Measurements from ENCODE around the gene HS6ST1. TPM values are rescaled to one million over a fixed set of nuclear protein-coding genes. Genes with fewer than 3 reads are reported as not detected.

Gene HS6ST1
- total RNA-seq, 1 donor from 2014 or later, result 26.8 TPM

- no peak for DNase-seq
Measured at GRCh38 chr2:128282246-128282975, 36.3 kb downstream of the HS6ST1 start.

GRCh38 chr2:128281852-128282245, 36.8 kb downstream of the HS6ST1 start:
- no peak for DNase-seq

- peak; percentile 58 for DNase-seq
Measured at GRCh38 chr2:128280901-128281321, 37.8 kb downstream of the HS6ST1 start.

- DNase-seq, result no peak
Measured at GRCh38 chr2:128280158-128280871, 38.4 kb downstream of the HS6ST1 start.

- no peak for DNase-seq
Measured at GRCh38 chr2:128279786-128280157, 38.9 kb downstream of the HS6ST1 start.

- DNase-seq, result no peak
Measured at GRCh38 chr2:128279009-128279408, 39.7 kb downstream of the HS6ST1 start.

- DNase-seq, result no peak
Measured at GRCh38 chr2:128277961-128278681, 40.5 kb downstream of the HS6ST1 start.

GRCh38 chr2:128276878-128277675, 41.6 kb downstream of the HS6ST1 start:
- no peak for DNase-seq

GRCh38 chr2:128275498-128276045, 43.1 kb downstream of the HS6ST1 start:
- DNase-seq, result no peak

GRCh38 chr2:128274218-128274617, 44.5 kb downstream of the HS6ST1 start:
- DNase-seq, result no peak

- DNase-seq, result no peak
Measured at GRCh38 chr2:128273469-128274081, 45.1 kb downstream of the HS6ST1 start.

- DNase-seq, result no peak
Measured at GRCh38 chr2:128272601-128273468, 45.8 kb downstream of the HS6ST1 start.

- DNase-seq, result no peak
Measured at GRCh38 chr2:128271911-128272600, 46.6 kb downstream of the HS6ST1 start.

GRCh38 chr2:128271597-128271910, 47.1 kb downstream of the HS6ST1 start:
- DNase-seq, result no peak

GRCh38 chr2:128270672-128271596, 47.7 kb downstream of the HS6ST1 start:
- no peak for DNase-seq

GRCh38 chr2:128269990-128270671, 48.5 kb downstream of the HS6ST1 start:
- no peak for DNase-seq

GRCh38 chr2:128269063-128269989, 49.3 kb downstream of the HS6ST1 start:
- no peak for DNase-seq

All from tongue (tissue), 2 donors.